HL-60 (cell line): ENCODE measurements around the gene RPS27L.

Experiments
- DNase-seq, 2 experiments: peaks; one replicate each; pipeline ENCODE4 v3.0.0-alpha.2; 2010 to 2020; ENCODE audit warnings: low read depth in 1 of 2, low spot score in 1 of 2
- H3K27ac ChIP-seq: fragments of 250-450 bp; sonication (Bioruptor Pico); replicated peaks from 2 replicates; pipeline ENCODE4 v1.5.1; 2020; ENCODE audit warnings: mild to moderate bottlenecking, moderate library complexity
- H3K27me3 ChIP-seq: fragments of 250-450 bp; sonication (Bioruptor Pico); 2 replicates; pipeline ENCODE4 v1.5.1; 2021; ENCODE audit warnings: mild to moderate bottlenecking, moderate library complexity; ENCODE audit not compliant: insufficient read depth, poor library complexity, severe bottlenecking
- H3K4me3 ChIP-seq: replicated peaks from 2 replicates; pipeline ENCODE4 v1.5.1; 2011; ENCODE audit warnings: mild to moderate bottlenecking, control low read depth, low read length; ENCODE audit not compliant: insufficient read depth
- CTCF ChIP-seq: IDR thresholded peaks from one replicate; pipeline ENCODE4 v1.5.1; 2011; ENCODE audit warnings: low read length, control low read depth, inconsistent platforms; ENCODE audit not compliant: insufficient read depth
- GABPA ChIP-seq: IDR thresholded peaks from 2 replicates; pipeline ENCODE4 v1.6.1; 2012; ENCODE audit warnings: low read depth
- POLR2AphosphoS5 ChIP-seq: IDR thresholded peaks from 2 replicates; pipeline ENCODE4 v1.6.1; 2012; ENCODE audit warnings: low read depth
- REST ChIP-seq: IDR thresholded peaks from 2 replicates; pipeline ENCODE4 v1.6.1; 2012; ENCODE audit warnings: low read depth; ENCODE audit not compliant: insufficient replicate concordance
- SPI1 ChIP-seq: IDR thresholded peaks from 2 replicates; pipeline ENCODE4 v1.6.1; 2012; ENCODE audit warnings: low read depth, mild to moderate bottlenecking, borderline replicate concordance

RPS27L gene

GRCh38 chr15:63156086-63156710, 1.1 kb downstream of the RPS27L start:
- no peak for DNase-seq
- no peak for TF ChIP-seq CTCF
- no peak for TF ChIP-seq SPI1
- no peak for TF ChIP-seq GABPA
- TF ChIP-seq POLR2AphosphoS5 = no peak
- no peak for TF ChIP-seq REST
- Histone ChIP-seq H3K27ac (peak overlapping the region; percentile 80), H3K4me3 (peak overlapping the region; percentile 84), H3K27me3 (no peaks in the 10 kb centered on the region)

DNA sequence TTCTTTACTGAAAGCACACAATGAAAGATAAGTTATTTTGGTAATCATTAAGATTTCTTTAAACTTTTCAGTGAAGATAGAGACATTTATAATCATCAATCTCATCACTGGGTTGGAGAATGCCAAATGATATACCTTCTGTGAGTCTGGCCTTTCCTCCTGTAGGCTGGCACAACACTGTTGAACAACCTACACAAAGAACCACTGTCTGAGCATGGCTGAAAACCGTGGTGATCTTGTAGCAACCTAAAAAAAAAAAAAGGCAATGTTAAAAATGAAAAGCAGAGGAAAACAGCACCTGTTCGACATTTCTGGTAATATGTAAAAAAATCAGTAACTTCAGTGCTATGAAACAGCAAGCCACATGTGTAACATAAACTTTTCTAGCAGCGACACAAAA, 1.8 kb downstream of the RPS27L start:
- H3K27ac ChIP-seq = no peak overlapping the region
- no peak overlapping the region for H3K4me3 ChIP-seq

DNA sequence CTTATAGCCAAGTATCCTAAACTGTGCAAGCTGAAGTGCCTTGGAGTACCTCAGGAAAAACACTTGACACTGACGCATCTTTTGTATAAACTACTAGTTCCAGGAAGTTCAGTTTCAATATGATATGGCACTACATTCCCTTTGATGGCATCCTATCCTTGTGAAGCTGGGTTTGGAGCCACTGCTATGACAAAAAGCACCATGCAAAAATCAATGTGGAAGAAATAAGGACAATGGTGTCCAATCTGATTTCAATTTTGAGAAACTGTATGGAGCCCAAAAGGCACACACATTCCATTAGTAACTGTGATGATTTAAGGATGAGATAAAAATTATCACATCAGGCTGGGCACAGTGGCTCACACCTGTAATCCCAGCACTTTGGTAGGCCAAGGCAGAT, 5.6 kb downstream of the RPS27L start:
- TF ChIP-seq POLR2AphosphoS5 (no peak), SPI1 (no peak), REST (no peak), GABPA (no peak), CTCF (no peak)
- Histone ChIP-seq H3K27ac (no peak overlapping the region), H3K27me3 (no peaks in the 10 kb centered on the region), H3K4me3 (no peak overlapping the region)
- no peak for DNase-seq

More for the DNA sequence above, 1.8 kb downstream of the RPS27L start:
- no peak for TF ChIP-seq REST
- TF ChIP-seq SPI1 = no peak
- no peak for TF ChIP-seq POLR2AphosphoS5
- TF ChIP-seq CTCF = no peak
- TF ChIP-seq GABPA = no peak
- H3K27me3 ChIP-seq = no peaks in the 10 kb centered on the region
- DNase-seq = no peak
